Left renal cortex interstitium (tissue), 4 donors: Measurements from ENCODE around the gene STAB1. TPM values are rescaled to one million over a fixed set of nuclear protein-coding genes. Genes with fewer than 3 reads are reported as not detected.

Source experiments
- DNase-seq, 4 donors: peaks; one replicate each; pipeline ENCODE4 v3.0.0-alpha.2; 2013; ENCODE audit warnings: low read depth in 4 of 4, low spot score in 2 of 4, missing footprints in 1 of 4
- polyA plus RNA-seq, 4 donors: library from polyadenylated mRNA; unstranded; fragments of 120-200 nt; gene quantifications; one replicate each; pipeline ENCODE4 v1.2.1, GENCODE V29; 2013; ENCODE audit not compliant: insufficient read length in 4 of 4

STAB1 gene
- polyA plus RNA-seq, 4 donors: 31.2 to 44.5 (median 36.5) TPM

- DNase-seq: no peak
These were observed 38.6 kb downstream of the STAB1 start, which contains the start of gene NT5DC2 for GRCh38 chr3:52533623-52534280. Gene NT5DC2 (minus strand): TSS chr3:52533857. CDS start chr3:52533737, 120 bp downstream.

DNA sequence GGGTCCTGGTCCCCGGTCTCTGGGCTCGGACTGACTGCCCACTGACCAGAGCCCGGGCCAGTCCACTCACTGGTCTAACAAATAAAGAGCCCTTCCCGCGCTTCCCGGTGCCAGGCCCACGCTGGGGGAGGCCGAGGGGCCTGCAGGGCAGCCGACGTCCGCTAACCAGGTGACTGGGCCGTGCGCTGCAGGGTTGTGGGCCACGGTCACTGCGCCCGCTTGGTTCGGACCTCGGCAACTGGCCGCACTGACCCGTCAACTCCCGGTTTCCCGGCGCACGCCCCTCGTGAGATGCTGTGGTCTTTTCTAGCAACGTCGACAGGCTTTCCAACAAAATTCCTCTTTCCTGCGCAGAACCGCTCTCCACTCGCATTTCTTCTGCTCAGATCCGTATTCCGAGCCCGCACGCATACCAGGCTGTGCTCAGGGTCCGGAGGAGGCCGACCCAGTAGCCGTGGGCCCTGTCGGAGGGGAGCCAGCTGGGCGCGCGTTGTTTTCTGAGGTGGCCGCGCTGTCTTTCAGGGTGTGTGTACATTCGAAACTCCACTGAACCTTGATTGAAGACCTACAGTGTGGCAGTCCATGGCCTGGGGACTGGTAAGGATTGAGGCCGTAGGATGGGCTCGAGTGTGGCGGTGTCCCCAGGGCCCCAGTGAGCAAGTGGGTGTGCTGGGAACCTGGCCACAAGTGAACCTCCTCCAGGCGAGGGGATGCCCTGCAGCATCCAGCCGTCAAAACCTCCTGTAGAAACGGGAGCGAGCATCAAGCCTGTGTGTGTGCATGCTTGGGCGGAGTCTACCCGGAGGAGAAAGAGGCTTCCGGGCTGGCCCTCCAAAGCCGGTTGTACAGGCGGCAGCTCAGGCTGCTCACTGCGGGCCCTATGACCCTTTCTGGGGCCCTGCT, 39.4 kb downstream of the STAB1 start:
- DNase-seq: no peak

DNA sequence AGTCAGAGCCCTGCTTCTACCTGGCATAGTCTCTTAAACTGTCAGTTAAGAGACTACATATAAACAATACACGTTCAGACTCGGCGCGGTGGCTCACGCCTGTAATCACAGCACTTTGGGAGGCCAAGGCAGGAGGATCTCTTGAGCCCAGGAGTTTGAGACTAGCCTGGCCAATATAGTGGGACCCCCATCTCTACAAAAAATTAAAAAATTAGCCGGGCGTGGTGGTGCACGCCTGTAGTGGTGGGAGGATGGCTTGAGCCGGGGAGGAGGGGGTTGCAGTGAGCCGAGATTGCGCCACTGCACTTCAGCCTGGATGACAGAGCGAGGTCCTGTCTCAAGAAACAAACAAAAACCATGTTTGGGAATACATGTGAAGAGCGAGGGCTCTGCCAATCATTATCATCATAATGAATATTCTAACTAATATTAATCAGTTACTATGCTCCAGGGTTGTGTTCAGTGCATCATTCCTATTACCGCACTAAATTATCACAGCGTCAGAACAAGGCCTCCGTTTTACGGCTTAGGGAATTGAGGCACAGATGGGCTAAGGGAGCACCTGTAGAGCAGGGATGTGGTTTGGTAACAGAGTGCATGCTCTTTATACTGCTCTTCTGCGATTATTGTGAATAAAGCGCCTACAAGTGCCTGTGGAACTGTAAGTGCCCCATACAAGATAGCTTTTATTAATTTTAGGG, 40.4 kb downstream of the STAB1 start:
- no peak for DNase-seq

GRCh38 chr3:52536112-52536368, 40.9 kb downstream of the STAB1 start:
- no peak for DNase-seq

DNA sequence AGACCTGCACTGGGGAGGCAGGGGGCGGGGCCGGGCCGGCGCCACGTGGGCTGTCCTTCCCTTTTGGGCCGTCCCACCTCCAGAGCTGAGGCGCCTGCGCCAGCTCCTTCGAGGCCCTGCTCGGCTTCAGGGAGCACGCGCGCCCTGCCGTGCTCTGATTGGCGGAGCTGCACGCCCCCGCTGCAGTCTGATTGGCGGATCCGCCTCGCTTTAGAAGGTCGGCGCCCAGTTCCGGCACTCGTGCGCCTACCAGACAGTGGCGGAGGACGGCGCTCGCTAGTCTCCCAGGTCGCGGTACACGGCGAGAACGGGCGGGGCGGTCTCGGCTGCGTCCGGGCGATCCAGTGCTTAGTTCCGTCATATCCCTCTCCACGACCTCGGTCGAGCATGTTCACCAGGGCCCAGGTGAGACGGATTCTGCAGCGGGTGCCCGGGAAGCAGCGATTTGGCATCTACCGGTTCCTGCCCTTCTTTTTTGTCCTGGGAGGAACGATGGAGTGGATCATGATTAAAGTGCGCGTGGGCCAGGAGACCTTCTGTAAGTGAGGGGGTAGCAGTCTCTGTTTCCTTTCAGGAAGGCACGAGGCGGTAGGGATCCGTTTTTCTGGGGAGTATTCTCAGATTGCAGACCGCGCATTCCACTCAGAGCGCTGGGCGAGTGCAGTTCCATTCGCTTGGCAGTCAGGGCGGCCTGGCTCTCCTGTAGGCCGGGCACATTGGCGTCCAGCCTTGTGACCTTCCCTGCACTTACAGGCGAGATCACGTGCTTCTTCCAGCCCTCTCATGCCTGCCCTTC, 41.4 kb downstream of the STAB1 start, which contains the start of gene UQCC5:
TSS of gene UQCC5 (plus strand) at position 237 of the 796 bp plus-strand sequence. CDS start at position 388, 151 bp downstream.
- peak; percentile 86 to 97 (median 92) for DNase-seq

DNA sequence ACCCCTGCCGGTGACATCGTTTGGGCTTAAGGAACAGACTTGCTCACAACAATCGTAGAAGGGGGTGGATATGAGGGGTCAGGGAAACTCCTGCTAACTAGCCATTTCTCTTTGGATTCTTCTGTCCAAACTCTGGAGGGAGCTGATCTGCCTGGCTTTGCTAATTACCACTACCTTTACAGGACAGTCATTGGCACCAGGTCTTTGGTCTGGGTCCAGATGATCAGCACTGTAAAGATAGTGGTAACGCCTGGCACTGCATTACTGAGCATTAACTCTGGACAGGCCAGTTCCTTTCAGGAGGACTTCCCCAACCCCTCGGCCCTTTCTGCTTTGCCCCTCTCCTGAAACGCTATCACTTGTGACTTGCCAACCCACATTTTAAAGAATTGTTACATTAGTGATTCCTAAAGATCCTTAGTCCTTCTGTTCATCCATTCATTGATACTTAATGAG, 42.1 kb downstream of the STAB1 start:
- DNase-seq: no peak

GRCh38 chr3:52537726-52538421, 42.7 kb downstream of the STAB1 start:
- DNase-seq: no peak

DNA sequence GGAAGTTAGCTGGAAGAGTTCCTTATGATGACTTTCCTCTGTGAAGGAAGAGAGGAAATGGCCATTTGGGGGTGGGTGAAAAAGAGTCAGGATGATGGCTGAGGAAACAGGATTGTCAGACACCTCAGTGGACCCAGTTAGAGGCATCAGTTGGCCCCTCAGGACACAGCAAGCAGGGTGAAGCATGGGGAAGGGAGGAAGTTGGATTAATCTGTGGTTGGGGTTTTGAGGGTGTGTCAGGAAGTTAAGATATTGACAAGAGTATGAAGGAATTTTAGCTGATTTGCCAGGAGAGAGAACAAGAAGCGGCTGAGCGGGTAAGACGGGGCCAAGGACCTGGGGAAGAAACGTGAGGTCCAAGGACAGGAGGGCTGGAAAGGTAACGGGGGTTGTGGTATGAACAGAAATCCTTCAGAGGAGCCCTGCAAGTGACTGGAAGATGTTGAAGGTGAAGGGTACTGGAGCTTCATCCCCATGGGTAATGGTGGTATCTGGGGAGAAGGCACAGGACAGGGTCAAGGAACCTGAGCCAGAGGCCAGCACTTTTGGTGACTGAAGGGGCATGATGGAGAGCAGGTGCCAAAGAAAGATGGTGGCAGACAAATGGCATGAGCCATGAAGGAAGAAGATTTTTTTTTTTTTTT, 44.0 kb downstream of the STAB1 start:
- DNase-seq: no peak

DNA sequence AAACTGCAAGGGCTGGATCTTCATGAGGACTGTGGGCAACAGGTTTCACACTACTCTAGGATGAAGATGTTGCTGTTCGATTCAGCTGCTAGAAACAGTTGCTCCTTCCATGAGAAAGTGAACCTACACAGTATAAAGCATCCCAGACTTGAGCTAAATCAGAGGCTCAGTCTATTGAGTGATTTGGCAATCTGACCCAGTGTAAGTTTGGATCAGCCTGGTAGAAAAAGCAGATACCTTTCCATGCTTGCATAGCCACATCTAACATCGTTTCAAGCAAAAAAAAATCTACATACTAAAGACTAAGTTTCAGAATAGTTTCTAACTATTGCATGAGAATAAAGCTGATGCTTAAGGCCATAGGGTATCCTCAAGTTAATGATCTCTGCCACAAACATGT, 45.9 kb downstream of the STAB1 start:
- no peak for DNase-seq

DNA sequence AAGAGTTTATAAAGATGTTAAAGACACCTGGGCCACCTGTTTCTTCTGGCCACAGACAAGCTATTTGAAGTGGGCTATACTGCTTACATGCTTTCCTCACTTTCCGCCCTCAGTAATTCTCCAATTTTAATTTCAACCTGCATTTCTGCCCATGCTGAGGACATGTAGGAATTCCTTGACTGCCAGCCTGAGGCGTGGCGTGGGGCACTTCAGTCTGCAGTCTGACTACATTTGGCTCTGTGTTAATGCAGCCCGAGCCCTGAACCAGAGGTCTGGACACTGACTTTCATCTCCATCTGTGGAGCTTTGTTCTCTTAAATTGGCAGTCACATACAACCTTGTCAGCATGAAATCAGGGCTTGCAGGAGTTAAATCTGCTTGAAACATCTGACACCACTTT, 49.8 kb downstream of the STAB1 start:
- DNase-seq: no peak

DNA sequence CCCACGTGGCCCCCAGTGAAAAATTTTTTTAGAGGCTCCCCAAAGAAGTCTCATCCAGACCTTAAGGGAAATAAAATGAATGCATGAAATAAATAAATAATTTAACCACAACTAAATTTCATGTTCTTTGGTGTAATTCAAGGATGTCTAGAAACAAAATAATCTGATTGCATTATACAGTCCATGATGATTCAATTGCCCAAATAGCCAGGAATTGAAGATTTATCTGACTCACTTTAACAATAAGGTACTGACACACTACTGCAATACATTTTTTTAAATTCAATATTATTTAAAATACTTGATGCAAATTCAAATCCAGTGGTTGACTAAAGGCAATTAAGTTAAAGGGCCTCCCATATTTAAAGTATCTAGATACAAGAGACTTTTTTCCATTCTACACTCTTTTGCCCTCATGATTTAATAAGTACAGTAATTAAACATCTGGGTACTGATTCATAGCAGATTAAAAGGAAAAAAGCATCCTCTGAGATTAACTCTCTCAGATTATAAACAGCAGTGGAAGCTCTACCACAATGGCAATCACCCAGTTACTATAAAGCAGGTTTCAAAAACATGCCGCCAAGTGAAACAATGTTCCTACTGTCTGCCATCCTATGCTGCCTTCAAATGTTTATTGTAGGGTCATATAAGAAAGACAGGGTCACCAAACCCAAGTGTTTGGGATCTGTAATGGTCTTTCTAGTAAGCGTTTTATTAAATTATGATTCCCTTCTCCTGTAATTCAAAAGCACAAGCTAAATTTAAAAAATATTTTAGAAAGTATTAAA, 51.2 kb downstream of the STAB1 start:
- no peak for DNase-seq

DNA sequence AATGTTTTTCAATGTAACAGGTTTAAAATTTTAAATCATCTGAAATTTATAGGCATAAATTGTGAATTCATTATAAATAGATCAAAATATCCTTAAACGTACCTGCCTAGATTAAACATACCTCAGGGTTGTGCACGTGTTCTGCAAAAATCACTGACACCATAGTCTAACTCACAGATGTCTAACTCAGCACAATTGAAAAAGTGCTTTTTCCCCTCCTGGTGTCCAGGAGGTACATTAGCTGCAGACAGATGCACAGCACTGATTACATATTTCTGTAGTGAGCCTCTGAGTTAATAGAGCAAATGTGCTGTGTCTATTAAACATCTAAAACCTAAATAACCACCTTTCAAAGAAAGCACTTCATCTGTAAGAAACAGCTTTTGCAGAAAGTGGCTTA, 52.0 kb downstream of the STAB1 start:
- no peak for DNase-seq

DNA sequence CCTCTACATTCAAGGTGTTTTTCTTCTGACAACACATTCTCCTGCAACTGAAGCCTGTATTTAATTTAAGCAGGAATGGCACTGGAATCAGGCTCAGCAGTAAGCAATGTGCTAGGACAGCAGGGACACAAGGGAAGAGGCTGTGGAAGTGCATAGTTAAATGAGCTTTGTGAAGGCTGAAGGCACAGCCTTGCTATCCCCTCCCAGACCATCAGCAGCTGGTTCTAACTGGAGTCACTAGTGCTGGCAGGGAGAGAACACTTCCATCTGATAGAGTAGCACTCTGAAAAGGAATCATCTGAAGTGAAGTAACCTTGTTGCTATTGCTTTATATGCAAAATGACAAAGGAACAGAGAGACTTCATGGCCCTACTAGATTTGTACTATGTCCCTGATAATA, 56.0 kb downstream of the STAB1 start:
- no peak for DNase-seq

- no peak for DNase-seq
These were observed 57.0 kb downstream of the STAB1 start for GRCh38 chr3:52552089-52552488.

GRCh38 chr3:52554026-52554755, 59.1 kb downstream of the STAB1 start:
- DNase-seq: no peak

GRCh38 chr3:52555056-52555455, 59.9 kb downstream of the STAB1 start:
- DNase-seq: no peak

- DNase-seq: no peak
These were observed 62.1 kb downstream of the STAB1 start for GRCh38 chr3:52557011-52557960.
